NB4 (cell line): ENCODE data around the gene CALCOCO2.

Experiments
- DNase-seq: peaks from one replicate; pipeline ENCODE4 v3.0.0; 2010; ENCODE audit warnings: low read depth
- H3K4me3 ChIP-seq: one replicate; pipeline ENCODE4 v1.5.1; 2011; ENCODE audit warnings: mild to moderate bottlenecking, low read depth, low read length, moderate library complexity
- MYC ChIP-seq: IDR thresholded peaks from 2 replicates; pipeline ENCODE4 v1.6.1; 2011; ENCODE audit warnings: low read depth, low read length
- POLR2A ChIP-seq: IDR thresholded peaks from 2 replicates; pipeline ENCODE4 v1.6.1; 2011; ENCODE audit warnings: mild to moderate bottlenecking; ENCODE audit not compliant: insufficient read length; ENCODE audit errors: extremely low read depth
- TF ChIP-seq, protein P1 (sequence below): IDR thresholded peaks from 2 replicates; pipeline ENCODE4 v1.6.1; 2011; ENCODE audit warnings: low read depth, low read length
- TF ChIP-seq, protein P2 (sequence below): IDR thresholded peaks from one replicate; pipeline ENCODE4 v1.5.1; 2012; ENCODE audit warnings: low read depth, low read length

The CALCOCO2 gene

DNA sequence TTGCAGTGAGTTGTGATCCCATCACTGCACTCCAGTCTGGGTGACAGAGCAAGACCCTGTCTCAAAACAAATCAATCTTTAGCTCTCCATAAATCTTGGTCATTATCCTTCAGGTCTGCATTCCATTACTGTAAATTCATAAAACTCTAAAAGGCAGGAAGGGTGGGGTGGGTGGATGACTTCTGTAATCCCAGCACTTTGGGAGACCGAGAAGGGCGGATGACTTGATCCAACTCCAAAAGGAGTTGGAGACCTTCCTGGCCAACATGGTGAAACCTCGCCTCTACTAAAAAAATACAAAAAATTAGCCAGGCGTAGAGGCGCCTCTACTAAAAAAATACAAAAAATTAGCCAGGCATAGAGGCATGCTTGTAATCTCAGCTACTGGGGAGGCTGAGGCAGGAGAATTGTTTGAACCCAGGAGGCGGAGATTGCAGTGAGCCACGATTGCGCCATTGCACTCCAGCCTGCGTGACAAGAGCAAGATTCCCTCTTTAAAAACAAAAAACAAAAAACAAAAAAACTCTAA lies 75.2 kb downstream of the CALCOCO2 start:
- no peak overlapping the region for H3K4me3 ChIP-seq
- TF ChIP-seq, protein P1, sequence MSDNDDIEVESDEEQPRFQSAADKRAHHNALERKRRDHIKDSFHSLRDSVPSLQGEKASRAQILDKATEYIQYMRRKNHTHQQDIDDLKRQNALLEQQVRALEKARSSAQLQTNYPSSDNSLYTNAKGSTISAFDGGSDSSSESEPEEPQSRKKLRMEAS = no peak
- TF ChIP-seq MYC (no peak), POLR2A (no peak)
- TF ChIP-seq, protein P2, sequence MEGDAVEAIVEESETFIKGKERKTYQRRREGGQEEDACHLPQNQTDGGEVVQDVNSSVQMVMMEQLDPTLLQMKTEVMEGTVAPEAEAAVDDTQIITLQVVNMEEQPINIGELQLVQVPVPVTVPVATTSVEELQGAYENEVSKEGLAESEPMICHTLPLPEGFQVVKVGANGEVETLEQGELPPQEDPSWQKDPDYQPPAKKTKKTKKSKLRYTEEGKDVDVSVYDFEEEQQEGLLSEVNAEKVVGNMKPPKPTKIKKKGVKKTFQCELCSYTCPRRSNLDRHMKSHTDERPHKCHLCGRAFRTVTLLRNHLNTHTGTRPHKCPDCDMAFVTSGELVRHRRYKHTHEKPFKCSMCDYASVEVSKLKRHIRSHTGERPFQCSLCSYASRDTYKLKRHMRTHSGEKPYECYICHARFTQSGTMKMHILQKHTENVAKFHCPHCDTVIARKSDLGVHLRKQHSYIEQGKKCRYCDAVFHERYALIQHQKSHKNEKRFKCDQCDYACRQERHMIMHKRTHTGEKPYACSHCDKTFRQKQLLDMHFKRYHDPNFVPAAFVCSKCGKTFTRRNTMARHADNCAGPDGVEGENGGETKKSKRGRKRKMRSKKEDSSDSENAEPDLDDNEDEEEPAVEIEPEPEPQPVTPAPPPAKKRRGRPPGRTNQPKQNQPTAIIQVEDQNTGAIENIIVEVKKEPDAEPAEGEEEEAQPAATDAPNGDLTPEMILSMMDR = no peak
- no peak for DNase-seq

DNA sequence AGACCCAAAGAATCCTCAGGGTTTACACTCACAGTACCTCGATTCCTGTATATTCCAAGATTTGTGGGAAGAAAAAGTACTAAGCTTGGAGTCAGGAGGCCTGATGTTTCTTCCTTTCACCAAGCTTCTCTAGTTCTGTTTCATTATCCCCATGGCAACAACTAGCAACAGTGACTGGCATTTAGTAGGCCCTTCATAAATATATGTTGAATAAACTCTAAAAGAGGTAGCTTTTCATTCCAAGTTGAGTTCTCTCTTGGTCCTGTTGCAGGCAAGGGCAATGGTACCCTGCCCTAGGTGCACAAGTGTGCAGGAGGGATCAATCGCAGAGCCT lies 76.8 kb downstream of the CALCOCO2 start:
- peak overlapping the region; percentile 91 for H3K4me3 ChIP-seq
- DNase-seq = no peak
- TF ChIP-seq, protein P2 = no peak
- no peak for TF ChIP-seq MYC
- TF ChIP-seq, protein P1 = no peak
- TF ChIP-seq POLR2A = no peak

DNA sequence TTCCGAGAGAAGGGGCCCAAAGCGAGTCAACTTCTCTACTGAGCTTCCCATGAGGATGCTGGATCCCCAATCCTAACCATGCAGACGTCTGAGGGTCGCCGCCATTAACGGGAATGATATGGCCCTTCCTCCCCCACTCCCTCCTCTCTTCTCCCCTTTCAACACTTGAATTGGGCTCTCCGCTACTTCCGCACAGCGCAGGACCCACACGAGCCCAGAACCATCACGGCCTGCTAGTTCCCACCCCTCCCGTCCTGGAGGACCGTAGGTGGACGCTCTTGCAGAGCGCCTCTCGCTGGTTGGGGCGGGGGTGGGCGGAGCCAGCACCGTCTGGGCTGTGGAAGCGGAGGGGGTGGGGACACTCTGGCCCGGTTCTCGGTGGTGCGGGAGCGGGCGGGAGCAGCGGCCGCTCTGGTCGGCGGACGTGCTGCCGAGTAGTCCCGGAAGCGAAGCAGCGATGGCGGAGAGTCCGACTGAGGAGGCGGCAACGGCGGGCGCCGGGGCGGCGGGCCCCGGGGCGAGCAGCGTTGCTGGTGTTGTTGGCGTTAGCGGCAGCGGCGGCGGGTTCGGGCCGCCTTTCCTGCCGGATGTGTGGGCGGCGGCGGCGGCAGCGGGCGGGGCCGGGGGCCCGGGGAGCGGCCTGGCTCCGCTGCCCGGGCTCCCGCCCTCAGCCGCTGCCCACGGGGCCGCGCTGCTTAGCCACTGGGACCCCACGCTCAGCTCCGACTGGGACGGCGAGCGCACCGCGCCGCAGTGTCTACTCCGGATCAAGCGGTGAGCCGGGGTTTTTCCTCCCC lies 77.4 kb downstream of the CALCOCO2 start, which contains the start of gene UBE2Z:
UBE2Z (plus strand) TSS at position 361 of the 797 bp plus-strand sequence; CDS start at position 458, 97 bp downstream.
- peak; percentile 97 for DNase-seq
- TF ChIP-seq MYC = peak; percentile 70
- TF ChIP-seq, protein P1 = peak; percentile 54; the same call in 1 of the 2 replicates
- TF ChIP-seq, protein P2 = peak; percentile 14
- peak; percentile 83 for TF ChIP-seq POLR2A
- H3K4me3 ChIP-seq = peak within 1 kb of the TSS; percentile 91

DNA sequence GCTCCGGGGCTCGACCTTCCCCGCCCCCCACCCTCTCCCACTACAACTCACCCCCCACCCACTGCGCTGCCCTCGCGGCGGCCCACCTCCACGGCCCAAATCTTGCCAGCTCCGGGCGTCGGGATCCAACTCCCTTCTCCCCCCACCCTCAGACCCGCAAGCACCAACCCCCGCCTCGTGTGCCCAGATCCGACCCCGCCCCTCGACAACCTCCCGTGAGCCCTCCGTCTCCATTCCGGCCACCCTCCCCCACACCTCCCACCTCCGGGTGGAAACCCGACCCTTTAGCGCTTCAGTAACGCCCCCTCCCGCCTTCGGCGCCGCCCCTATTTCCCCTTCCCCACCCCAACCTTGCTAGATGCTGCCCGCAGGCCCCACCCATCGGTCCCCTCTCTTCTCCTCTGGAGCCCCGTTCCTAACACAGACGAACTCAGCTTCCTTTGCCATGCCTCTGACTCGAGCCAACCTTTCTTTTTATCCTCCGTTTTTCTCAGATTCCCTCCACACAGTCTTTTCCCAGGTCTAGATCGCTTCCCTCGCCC lies 78.1 kb downstream of the CALCOCO2 start:
- DNase-seq = peak; percentile 96
- TF ChIP-seq, protein P2 = no peak
- TF ChIP-seq, protein P1 = peak; percentile 53
- peak overlapping the region; percentile 91 for H3K4me3 ChIP-seq

DNA sequence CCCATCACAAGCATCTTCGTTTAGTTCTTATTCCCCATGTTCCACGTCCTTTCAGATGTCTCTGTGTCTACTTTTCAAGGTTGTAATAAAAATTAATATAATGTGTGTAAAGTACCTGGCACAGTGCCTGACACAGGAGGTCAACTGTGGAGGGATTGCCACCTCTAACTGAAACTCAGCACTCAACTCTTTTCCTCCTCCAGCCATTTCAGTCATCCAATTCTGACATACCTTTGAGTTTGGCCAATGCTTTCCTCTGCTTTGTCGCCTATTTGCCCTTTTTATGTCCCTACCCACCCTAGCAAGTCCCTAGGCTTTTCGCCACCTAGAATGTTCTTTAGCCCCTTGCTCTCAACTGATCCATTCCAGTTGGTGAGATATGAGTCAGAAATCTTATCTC lies 78.9 kb downstream of the CALCOCO2 start:
- H3K4me3 ChIP-seq = peak overlapping the region; percentile 91
- TF ChIP-seq, protein P1 = no peak
- TF ChIP-seq, protein P2 = no peak
- TF ChIP-seq POLR2A = no peak
- TF ChIP-seq MYC = no peak
- DNase-seq = no peak
